Measurements from ENCODE around the gene FAF1.
"Not testable (repeated sequence)": the region's sequence is repeated elsewhere in the genome, so short reads cannot be mapped to it uniquely, and the experiment has no call there.

FAF1 gene

GRCh38 chr1:50901872-50902271 lies 58.2 kb downstream of the FAF1 start:
- DNase-seq = no peak

GRCh38 chr1:50898773-50899172 lies 61.3 kb downstream of the FAF1 start:
- DNase-seq = no peak

GRCh38 chr1:50894340-50894739 lies 65.7 kb downstream of the FAF1 start:
- no peak for DNase-seq

- DNase-seq = no peak
These were observed 66.6 kb downstream of the FAF1 start for GRCh38 chr1:50893466-50893865.

GRCh38 chr1:50887555-50887954 lies 72.5 kb downstream of the FAF1 start:
- DNase-seq = not testable (repeated sequence)

GRCh38 chr1:50880373-50880772 lies 79.7 kb downstream of the FAF1 start:
- no peak for DNase-seq

- no peak for DNase-seq
These were observed 80.9 kb downstream of the FAF1 start for GRCh38 chr1:50879137-50879536.

- DNase-seq = no peak
These were observed 81.6 kb downstream of the FAF1 start for GRCh38 chr1:50878434-50878833.

- DNase-seq = no peak
These were observed 82.4 kb downstream of the FAF1 start for GRCh38 chr1:50877641-50878040.

- DNase-seq = no peak
These were observed 86.4 kb downstream of the FAF1 start for GRCh38 chr1:50873458-50874187.

- DNase-seq = not testable (repeated sequence)
These were observed 95.2 kb downstream of the FAF1 start for GRCh38 chr1:50864845-50865244.

GRCh38 chr1:50861772-50862171 lies 98.3 kb downstream of the FAF1 start:
- DNase-seq = no peak

- DNase-seq = no peak
These were observed 99.4 kb downstream of the FAF1 start for GRCh38 chr1:50860702-50861101.

GRCh38 chr1:50860256-50860655 lies 99.8 kb downstream of the FAF1 start:
- no peak for DNase-seq

- DNase-seq = no peak
These were observed 100.4 kb downstream of the FAF1 start for GRCh38 chr1:50859657-50860056.

GRCh38 chr1:50858761-50859160 lies 101.3 kb downstream of the FAF1 start:
- no peak for DNase-seq

- no peak for DNase-seq
These were observed 102.4 kb downstream of the FAF1 start for GRCh38 chr1:50857702-50858101.

GRCh38 chr1:50853325-50853724 lies 106.7 kb downstream of the FAF1 start:
- no peak for DNase-seq

GRCh38 chr1:50852889-50853288 lies 107.2 kb downstream of the FAF1 start:
- no peak for DNase-seq

GRCh38 chr1:50851466-50851865 lies 108.6 kb downstream of the FAF1 start:
- DNase-seq = no peak

GRCh38 chr1:50851034-50851433 lies 109.0 kb downstream of the FAF1 start:
- no peak for DNase-seq

- no peak for DNase-seq
These were observed 112.8 kb downstream of the FAF1 start for GRCh38 chr1:50847303-50847702.

GRCh38 chr1:50846224-50846839 lies 113.7 kb downstream of the FAF1 start:
- no peak for DNase-seq

GRCh38 chr1:50841791-50842387 lies 118.2 kb downstream of the FAF1 start:
- no peak for DNase-seq
